Astrocyte of the spinal cord (primary cell): ENCODE data around the gene RCHY1.
"Not testable (repeated sequence)": the region's sequence is repeated elsewhere in the genome, so short reads cannot be mapped to it uniquely, and the experiment has no call there.

Source experiments
- DNase-seq: peaks from one replicate; pipeline ENCODE4 v3.0.0; 2011; ENCODE audit warnings: low read depth, low spot score
- H3K4me3 ChIP-seq: 2 replicates; pipeline ENCODE4 v1.5.1; 2011; ENCODE audit warnings: low read depth, mild to moderate bottlenecking, low read length, moderate library complexity
- CTCF ChIP-seq: IDR thresholded peaks from 2 replicates; pipeline ENCODE4 v1.5.1; 2012; ENCODE audit warnings: low read depth, mild to moderate bottlenecking, low read length, inconsistent platforms
- in situ Hi-C: cut with HindIII; loops from 2 replicates; pipeline ENCODE4 v1.10.0; 2017; ENCODE audit warnings: low sequenced_read_pairs

The RCHY1 gene

GRCh38 chr4:75513526-75514130, 575 bp downstream of the RCHY1 start:
- peak; percentile 18 for DNase-seq
- no peak for TF ChIP-seq CTCF
- in situ Hi-C loops: no loop called here
- H3K4me3 ChIP-seq: peak overlapping the region; percentile 91

- H3K4me3 ChIP-seq: peak overlapping the region; percentile 91
- in situ Hi-C loops: no loop called here
- peak; percentile 42 for DNase-seq
- TF ChIP-seq CTCF: no peak
Measured at GRCh38 chr4:75512386-75513211, 1.6 kb downstream of the RCHY1 start.

- TF ChIP-seq CTCF: no peak
- DNase-seq: no peak
- in situ Hi-C loops: no loop called here
- H3K4me3 ChIP-seq: peak overlapping the region; percentile 6
Measured at GRCh38 chr4:75511841-75512240, 2.4 kb downstream of the RCHY1 start.

- H3K4me3 ChIP-seq, in situ Hi-C loops, DNase-seq: not testable (repeated sequence)
Measured at GRCh38 chr4:75509592-75509991, 4.6 kb downstream of the RCHY1 start.

GRCh38 chr4:75505630-75506029, 8.6 kb downstream of the RCHY1 start:
- no peak for TF ChIP-seq CTCF
- H3K4me3 ChIP-seq: no peak overlapping the region
- in situ Hi-C loops: no loop called here
- no peak for DNase-seq

GRCh38 chr4:75502671-75503070, 11.5 kb downstream of the RCHY1 start:
- no peak overlapping the region for H3K4me3 ChIP-seq
- no peak for DNase-seq
- TF ChIP-seq CTCF: no peak
- in situ Hi-C loops: no loop called here

- no peak for DNase-seq
- no peak overlapping the region for H3K4me3 ChIP-seq
- in situ Hi-C loops: no loop called here
- TF ChIP-seq CTCF: no peak
Measured at GRCh38 chr4:75499900-75500299, 14.3 kb downstream of the RCHY1 start.
